ENCODE measurements around the gene GCSH. TPM values are rescaled to one million over a fixed set of nuclear protein-coding genes. Genes with fewer than 3 reads are reported as not detected.

Gene GCSH
- total RNA-seq, 6 experiments from 2014 or later, result 41.8 to 77.1 (median 52.4) TPM

GRCh38 chr16:81128726-81129524 lies 32.7 kb upstream of the GCSH start:
- Histone ChIP-seq H3K27ac (no peak overlapping the region), H3K4me3 (no peak overlapping the region), H3K36me3 (no peaks in the 10 kb centered on the region), H3K27me3 (no peaks in the 10 kb centered on the region), H3K4me1 (no peaks in the 10 kb centered on the region), H3K9me3 (no peaks in the 10 kb centered on the region)
- no peak for TF ChIP-seq POLR2A (IDR thresholded peaks at IDR 0.05)
- TF ChIP-seq, protein P1, sequence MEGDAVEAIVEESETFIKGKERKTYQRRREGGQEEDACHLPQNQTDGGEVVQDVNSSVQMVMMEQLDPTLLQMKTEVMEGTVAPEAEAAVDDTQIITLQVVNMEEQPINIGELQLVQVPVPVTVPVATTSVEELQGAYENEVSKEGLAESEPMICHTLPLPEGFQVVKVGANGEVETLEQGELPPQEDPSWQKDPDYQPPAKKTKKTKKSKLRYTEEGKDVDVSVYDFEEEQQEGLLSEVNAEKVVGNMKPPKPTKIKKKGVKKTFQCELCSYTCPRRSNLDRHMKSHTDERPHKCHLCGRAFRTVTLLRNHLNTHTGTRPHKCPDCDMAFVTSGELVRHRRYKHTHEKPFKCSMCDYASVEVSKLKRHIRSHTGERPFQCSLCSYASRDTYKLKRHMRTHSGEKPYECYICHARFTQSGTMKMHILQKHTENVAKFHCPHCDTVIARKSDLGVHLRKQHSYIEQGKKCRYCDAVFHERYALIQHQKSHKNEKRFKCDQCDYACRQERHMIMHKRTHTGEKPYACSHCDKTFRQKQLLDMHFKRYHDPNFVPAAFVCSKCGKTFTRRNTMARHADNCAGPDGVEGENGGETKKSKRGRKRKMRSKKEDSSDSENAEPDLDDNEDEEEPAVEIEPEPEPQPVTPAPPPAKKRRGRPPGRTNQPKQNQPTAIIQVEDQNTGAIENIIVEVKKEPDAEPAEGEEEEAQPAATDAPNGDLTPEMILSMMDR (IDR thresholded peaks at IDR 0.05), result no peak
- ATAC-seq (no peak), DNase-seq (no peak)
- 79% methylated on average over 15 of the region's 16 CpGs for WGBS (ENCODE audit: insufficient coverage, low coverage, low lambda C conversion rate, missing lambda C conversion rate)
- intact Hi-C loops (cut with DNase I), result no loop called here

- 78% methylated on average over 4 of the region's 5 CpGs for WGBS (ENCODE audit: insufficient coverage, low coverage, low lambda C conversion rate, missing lambda C conversion rate)
- TF ChIP-seq, protein P1 (IDR thresholded peaks at IDR 0.05), result no peak
- Histone ChIP-seq H3K4me3 (no peak overlapping the region), H3K36me3 (no peaks in the 10 kb centered on the region), H3K27me3 (no peaks in the 10 kb centered on the region), H3K27ac (no peak overlapping the region), H3K4me1 (peaks cover 0 to 11% (median 3%) of the 10 kb centered on the region in 4 donors), H3K9me3 (no peaks in the 10 kb centered on the region)
- DNase-seq (no peak), ATAC-seq (no peak)
- intact Hi-C loops (cut with DNase I), result no loop called here
Observed at GRCh38 chr16:81127051-81127450, 30.9 kb upstream of the GCSH start.

DNA sequence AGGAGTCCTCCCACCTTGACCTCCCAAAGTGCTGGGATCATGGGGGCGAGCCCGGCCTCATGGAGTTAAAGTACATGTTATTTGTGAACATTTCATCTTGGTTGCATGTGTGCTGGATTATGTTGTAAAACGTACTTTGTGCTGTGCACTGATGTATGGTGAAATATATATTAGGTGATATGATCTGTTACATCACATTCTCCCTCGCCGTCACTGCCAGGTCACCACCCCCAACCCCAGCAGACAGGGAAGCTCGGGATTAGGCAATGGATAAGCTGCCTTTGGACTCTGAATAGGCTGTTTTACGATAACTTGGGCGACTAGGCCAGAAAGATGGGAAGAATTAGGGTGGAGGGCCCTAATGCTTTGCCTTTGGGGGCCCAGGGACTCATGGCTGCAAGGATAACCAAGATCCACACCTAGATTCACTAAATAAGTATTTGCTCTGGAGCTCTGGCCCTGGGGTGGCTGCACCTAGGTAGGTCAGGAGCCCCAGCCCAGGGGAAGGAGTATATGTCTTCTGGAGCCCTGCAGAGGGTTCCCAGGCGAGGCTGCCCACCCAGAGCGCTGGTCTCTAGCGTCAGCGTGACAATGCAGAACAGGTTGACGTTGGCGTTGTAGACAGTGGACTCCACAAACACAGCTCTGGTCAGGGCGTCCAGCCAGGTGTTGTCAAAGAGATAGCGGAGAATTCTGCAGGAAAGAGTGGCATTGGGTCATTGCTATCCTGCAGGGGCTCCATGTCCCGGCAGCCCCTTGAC lies 27.1 kb upstream of the GCSH start:
- Histone ChIP-seq H3K27me3 (no peaks in the 10 kb centered on the region), H3K4me1 (peaks cover 0 to 11% (median 3%) of the 10 kb centered on the region in 4 donors), H3K36me3 (no peaks in the 10 kb centered on the region), H3K27ac (peak overlapping the region; percentile 55 to 95 (median 79)), H3K4me3 (no peak overlapping the region), H3K9me3 (no peaks in the 10 kb centered on the region)
- peak; percentile 88 to 92 (median 90) for ATAC-seq
- peak; percentile 68 to 89 (median 87) for DNase-seq
- intact Hi-C loops (cut with DNase I), result no loop called here
- TF ChIP-seq, protein P1 (IDR thresholded peaks at IDR 0.05), result no peak
- TF ChIP-seq POLR2A (IDR thresholded peaks at IDR 0.05), result no peak
- WGBS (ENCODE audit: insufficient coverage, low coverage, low lambda C conversion rate, missing lambda C conversion rate), result 30% methylated on average over 11 of the region's 17 CpGs

DNA sequence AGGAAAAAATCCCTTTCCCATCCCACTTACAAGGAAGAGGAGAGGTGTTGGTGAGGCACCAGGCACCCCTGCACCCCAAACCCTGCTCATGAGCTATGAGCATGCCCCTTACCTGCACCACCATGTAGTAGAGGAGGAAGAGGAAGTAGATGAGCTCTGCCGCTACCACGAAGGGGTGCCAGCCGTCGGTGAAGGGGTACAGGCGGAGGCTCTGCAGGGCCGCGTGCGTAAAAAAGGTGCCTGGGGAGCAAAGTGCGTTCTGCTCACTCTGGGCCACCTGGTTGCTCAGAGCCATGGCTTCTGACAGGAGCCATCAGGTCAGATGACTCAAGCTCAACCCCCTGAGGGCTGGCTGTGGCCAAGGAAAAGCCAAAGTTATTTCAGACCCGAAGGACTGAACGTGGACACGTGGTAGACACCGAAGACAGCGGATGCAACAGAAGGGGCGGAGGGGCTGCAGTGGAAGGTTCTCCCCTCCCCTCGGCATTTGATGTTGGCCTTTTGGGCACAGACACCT lies 25.3 kb upstream of the GCSH start:
- no peak overlapping the region for H3K4me3 ChIP-seq
- peaks cover 0 to 11% (median 3%) of the 10 kb centered on the region in 4 donors for H3K4me1 ChIP-seq
- WGBS (ENCODE audit: insufficient coverage, low coverage, low lambda C conversion rate, missing lambda C conversion rate), result 91% methylated on average over 9 of the region's 16 CpGs
- no peaks in the 10 kb centered on the region for H3K36me3 ChIP-seq
- no peak for DNase-seq
- no peak overlapping the region for H3K27ac ChIP-seq
- TF ChIP-seq, protein P1 (IDR thresholded peaks at IDR 0.05), result no peak
- no peak for TF ChIP-seq POLR2A (IDR thresholded peaks at IDR 0.05)
- no peak for ATAC-seq
- no peaks in the 10 kb centered on the region for H3K9me3 ChIP-seq
- intact Hi-C loops (cut with DNase I), result no loop called here
- H3K27me3 ChIP-seq, result no peaks in the 10 kb centered on the region
